HG03097 (cell line): ENCODE results near the gene MEGF9.
"Not testable (repeated sequence)": the region's sequence is repeated elsewhere in the genome, so short reads cannot be mapped to it uniquely, and the experiment has no call there.

ENCODE experiments used
- ATAC-seq: cut with Tn5 transposase; IDR thresholded peaks from one replicate; pipeline ENCODE4 v1.9.1; 2021; ENCODE audit not compliant: unreplicated experiment, low FRiP score

MEGF9 gene

DNA sequence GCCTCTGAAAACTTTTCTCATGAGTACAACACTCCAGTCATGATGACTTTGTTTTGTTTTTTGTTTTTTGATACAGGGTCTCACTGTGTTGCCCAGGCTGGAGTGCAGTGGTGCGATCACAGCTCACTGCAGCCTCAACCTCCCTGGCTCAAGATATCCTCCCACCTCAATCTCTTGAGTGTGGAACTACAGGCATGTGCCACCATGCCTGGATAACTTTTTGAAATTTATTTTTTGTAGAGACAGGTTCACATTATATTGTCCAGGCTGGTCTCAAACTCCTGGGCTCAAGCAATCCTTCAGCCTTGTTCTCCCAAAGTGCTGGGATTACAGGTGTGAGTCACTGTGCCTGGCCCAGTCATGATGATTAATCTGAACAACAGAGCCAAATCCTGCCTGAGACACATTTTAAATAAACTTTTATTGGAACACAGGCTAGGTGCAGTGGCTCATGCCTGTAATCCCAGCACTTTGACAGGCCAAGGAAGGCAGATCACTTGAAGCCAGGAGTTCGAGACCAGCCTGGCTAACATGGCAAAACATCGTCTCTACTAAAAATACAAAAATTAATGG is 85.3 kb downstream of the MEGF9 start:
- not testable (repeated sequence) for ATAC-seq

- no peak for ATAC-seq
These were observed 85.9 kb downstream of the MEGF9 start for GRCh38 chr9:120628207-120628924.

- ATAC-seq = no peak
These were observed 87.2 kb downstream of the MEGF9 start for GRCh38 chr9:120627073-120627472.

DNA sequence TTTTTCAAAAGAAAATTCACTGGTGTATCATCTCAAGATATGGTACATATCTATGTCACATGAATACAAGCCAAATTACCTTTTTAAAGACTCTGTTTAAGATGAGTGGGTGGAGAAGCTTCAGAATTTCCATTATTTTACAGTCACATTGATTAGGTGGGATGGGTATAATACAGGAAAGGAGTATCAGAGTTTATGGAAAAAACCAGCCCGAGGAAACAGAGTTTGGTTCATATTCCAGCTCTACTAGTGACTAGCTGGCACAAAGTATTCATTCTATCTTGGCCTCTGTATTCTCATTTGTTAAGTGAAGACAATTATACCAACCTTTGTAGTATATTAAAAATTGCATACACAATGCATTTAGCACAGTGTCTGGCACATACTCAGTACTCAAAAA is 87.8 kb downstream of the MEGF9 start:
- ATAC-seq = no peak

GRCh38 chr9:120625222-120625621 is 89.0 kb downstream of the MEGF9 start:
- no peak for ATAC-seq

DNA sequence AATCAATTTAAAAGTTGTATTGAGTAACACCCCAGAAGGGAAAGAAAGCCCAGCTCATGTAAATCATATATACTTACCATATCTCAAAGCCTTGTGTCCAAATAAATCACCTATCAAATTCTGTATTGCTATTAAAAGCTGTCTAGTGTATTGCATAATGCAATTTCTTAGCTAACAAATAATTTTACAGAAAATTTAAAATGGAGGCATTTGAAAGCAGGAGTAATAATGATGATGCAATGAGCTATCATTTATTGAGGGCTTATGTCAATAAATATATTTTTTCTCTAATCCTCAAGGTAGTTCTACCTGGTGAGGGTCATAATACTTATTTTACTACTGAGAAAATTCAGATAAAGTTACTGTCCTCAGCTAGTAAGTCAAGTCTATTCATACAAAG is 91.5 kb downstream of the MEGF9 start:
- no peak for ATAC-seq

DNA sequence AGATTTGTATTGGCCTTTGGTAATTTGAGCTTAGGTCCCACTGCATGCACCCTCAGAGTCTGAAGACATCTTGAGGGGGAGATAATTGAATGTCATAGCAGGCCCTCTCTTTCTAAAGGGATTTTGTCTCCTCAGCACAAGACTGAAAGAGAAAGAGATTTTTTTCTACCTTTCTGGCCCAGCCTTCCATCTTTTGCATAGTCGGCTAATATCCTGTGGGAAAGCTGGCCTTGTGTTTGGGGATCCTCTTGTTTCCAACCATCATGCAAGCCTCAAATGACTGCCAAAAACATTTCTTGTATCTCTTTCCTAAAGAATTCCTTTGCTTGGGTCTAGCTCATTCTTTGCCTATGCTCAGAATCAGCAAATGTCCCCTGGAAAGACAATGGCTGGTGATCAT is 92.3 kb downstream of the MEGF9 start:
- no peak for ATAC-seq

GRCh38 chr9:120619751-120620655 is 94.3 kb downstream of the MEGF9 start:
- ATAC-seq = no peak

- ATAC-seq = no peak
These were observed 97.0 kb downstream of the MEGF9 start for GRCh38 chr9:120616966-120617935.

DNA sequence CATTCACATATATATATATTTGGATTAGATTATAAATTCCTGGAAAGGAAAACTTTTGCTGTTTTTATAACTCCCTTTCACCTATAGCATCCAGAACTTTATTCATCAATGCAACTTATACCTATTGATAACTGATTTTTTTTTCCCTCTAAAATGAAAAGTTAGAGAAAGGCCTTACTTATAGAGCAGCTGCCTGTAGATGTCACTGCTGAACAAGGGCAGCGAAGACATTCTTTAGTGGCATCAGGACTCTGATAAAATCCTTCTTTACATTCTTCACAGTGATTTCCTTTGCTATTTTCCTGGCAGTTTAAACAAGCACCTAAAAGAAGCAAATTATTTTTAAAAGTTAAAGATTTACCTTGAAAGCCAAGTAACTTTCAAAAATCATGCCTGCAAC is 102.1 kb downstream of the MEGF9 start:
- no peak for ATAC-seq

GRCh38 chr9:120611690-120612068 is 102.6 kb downstream of the MEGF9 start:
- ATAC-seq = no peak

GRCh38 chr9:120610975-120611689 is 103.1 kb downstream of the MEGF9 start:
- no peak for ATAC-seq

DNA sequence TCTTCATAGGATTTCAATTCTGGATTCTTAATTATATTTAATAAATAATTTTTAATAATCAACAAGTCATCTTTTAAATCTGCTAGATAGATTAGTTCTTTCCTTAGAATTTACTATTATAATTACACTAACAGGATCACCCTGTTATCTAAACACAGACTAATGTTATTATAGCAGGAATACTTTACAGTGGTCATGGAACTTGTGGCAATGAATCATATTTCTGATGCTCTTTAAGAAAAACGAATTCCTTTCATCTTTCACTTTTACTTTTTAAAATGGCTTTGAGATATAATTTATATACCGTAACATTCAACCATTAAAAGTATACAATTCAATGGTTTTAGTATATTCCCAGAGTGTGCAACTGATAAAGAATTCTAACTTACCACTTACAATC is 104.6 kb downstream of the MEGF9 start:
- ATAC-seq = no peak

DNA sequence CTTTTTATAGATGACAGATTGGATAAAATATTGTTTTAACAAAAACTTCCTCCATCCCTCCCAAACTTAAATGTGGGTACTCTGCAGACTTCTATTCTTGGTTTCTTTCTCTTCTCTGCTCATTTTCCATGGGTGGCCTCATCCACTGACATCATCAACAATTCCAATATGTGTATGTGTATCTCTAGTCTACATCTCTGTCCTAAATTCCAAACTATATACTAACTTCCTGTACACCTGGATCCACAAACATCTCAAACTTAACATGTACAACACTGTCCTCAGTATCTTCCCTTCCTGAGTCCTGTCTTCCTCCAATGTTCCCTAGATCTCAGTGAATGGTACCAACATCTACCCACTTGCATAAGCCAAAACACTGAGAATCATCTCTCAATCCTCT is 105.8 kb downstream of the MEGF9 start:
- ATAC-seq = no peak

DNA sequence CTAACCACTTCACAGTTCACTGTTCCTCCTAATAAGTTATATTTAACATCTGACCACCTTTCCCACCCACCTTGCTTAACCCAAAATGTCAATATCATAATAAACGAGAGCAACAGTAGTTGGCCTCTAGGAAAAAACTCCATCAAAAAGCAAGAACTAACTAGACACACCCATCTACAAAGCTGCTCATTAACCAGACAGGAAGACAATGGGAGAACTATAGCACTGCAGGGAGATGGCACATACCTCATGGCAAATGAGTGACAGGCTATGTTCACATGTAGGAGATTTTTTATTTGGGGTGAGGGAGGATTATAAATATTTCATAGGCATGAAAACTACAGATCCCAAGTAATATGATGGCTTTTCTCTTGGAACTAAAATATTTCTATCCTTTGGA is 110.7 kb downstream of the MEGF9 start:
- no peak for ATAC-seq

DNA sequence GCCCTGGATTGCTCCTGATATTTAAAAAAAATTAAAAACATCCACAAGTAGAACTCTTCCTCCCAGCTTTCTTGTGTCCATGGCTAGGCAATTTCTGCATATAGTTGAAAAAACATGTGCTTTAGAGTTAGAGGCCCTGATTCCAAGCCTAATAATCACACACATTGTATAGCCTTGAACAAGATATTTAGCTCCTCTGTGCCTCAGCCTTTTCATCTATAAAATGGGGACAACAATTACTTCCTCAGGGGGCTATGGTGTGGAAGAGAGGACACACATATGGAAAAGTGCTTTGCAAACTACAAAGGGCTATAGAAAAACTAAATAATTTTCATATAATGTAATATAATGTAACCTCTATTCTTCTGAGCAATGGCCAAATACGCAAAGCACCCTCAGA is 111.3 kb downstream of the MEGF9 start:
- no peak for ATAC-seq

DNA sequence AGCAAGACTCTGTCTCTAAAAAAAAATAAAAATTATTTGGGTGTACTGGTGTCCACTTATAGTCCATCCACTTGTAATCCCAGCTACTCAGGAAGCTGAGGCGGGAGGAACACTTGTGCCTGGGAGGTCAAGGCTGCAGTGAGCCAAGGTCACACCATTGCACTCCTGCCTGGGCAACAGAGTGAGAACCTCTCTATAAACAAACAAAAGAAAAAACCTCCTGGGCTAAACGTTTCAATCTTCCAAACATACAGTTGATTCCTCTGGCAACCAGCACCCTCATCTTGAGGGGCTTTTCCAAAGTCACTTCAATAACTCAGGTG is 120.4 kb downstream of the MEGF9 start:
- ATAC-seq = no peak

GRCh38 chr9:120593250-120593954 is 120.9 kb downstream of the MEGF9 start:
- no peak for ATAC-seq

DNA sequence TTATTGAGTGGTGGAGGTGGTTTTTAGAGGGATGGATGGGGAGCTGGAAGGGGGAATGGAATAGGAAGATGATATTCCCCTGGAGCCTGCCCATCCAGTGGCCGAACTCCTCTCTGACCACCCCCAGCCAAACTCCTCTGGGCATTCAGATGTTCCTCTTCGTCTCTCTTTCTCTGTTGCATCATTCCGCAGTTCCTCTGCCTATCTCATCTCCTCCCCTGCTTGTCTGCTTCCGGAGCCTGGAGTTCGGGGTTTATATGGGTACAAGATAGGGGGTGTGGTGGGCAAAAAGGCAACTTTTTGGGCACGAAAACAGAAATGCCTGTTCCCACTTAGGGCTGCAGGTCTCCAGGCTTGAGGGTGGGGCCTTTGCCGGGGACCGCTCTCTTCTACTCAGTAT is 122.1 kb downstream of the MEGF9 start:
- ATAC-seq = no peak
